Natural killer cell treated with Interleukin-12 subunit alpha and Interleukin-12 subunit beta and Interleukin-15 and Interleukin-18, amount 100 ng/mL, for 72 hours (primary cell): ENCODE data around the gene PRORP. TPM values are rescaled to one million over a fixed set of nuclear protein-coding genes. Genes with fewer than 3 reads are reported as not detected.
A peak's percentile ranks its signal among the peaks of the same experiment; 100 is the strongest.
"Not testable (repeated sequence)": the region's sequence is repeated elsewhere in the genome, so short reads cannot be mapped to it uniquely, and the experiment has no call there.

Source experiments
- ATAC-seq, 2 donors: fragments of 150-1000 bp; cut with Tn5 transposase in 1 of 2; sonication (Bioruptor Pico), chemical (Tn5 transposase) in 1 of 2; 2 replicates each; pipeline ENCODE4 v1.10.0; 2021
- DNase-seq: peaks from one replicate; pipeline ENCODE4 v3.0.0; 2022; ENCODE audit warnings: low spot score
- H3K27ac Mint-ChIP-seq, 2 donors: 1 replicate in 1 of 2; 2 replicates in 1 of 2; pipeline ENCODE4 v1.8.0; 2022; ENCODE audit warnings: mixed read lengths in 2 of 2, mild to moderate bottlenecking in 1 of 2, moderate library complexity in 1 of 2
- H3K27me3 Mint-ChIP-seq, 2 donors: 1 replicate in 1 of 2; 2 replicates in 1 of 2; pipeline ENCODE4 v1.8.0; 2022; ENCODE audit warnings: mixed read lengths in 2 of 2
- H3K36me3 Mint-ChIP-seq: one replicate; pipeline ENCODE4 v1.8.0; 2022; ENCODE audit warnings: mixed read lengths
- H3K4me1 Mint-ChIP-seq, 2 donors: 1 replicate in 1 of 2; 2 replicates in 1 of 2; pipeline ENCODE4 v1.8.0; 2022; ENCODE audit warnings: low read depth in 2 of 2, mixed read lengths in 2 of 2, mild to moderate bottlenecking in 1 of 2
- H3K4me3 Mint-ChIP-seq: one replicate; pipeline ENCODE4 v1.8.0; 2022; ENCODE audit warnings: mixed read lengths
- H3K9me3 Mint-ChIP-seq: 2 replicates; pipeline ENCODE4 v1.8.0; 2022; ENCODE audit warnings: mixed read lengths
- total RNA-seq, 2 donors: library from RNA; stranded (reverse); gene quantifications; one replicate each; pipeline ENCODE4 v1.2.3, GENCODE V29; 2022

Gene PRORP
- total RNA-seq, 2 donors from 2014 or later: 45.0 to 60.4 TPM

DNA sequence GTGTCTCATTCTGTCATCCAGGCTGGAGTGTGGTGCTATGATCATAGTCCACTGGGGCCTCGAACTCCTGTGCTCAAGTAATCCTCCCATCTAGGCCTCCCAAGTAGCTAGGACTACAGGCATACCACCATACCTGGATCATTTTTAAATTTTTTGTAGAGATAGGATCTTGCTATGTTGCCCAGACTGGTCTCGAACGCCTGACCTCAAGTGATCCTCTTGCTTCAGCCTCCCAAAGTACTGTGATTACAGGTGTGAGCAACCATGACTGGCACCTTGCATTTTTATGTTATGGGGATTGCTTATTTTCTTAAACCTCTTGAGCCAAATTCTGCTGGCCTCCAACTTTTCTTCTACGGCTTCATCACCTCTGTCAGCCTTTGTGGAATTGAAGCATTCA, 26.9 kb downstream of the PRORP start:
- Mint-ChIP-seq H3K4me1 (peaks cover 23 to 25% of the 10 kb centered on the region in 2 donors), H3K27me3 (no peaks in the 10 kb centered on the region), H3K27ac (no peak overlapping the region), H3K36me3 (peaks cover 7% of the 10 kb centered on the region), H3K9me3 (no peaks in the 10 kb centered on the region), H3K4me3 (no peak overlapping the region)
- no peak for DNase-seq
- no peak for ATAC-seq

DNA sequence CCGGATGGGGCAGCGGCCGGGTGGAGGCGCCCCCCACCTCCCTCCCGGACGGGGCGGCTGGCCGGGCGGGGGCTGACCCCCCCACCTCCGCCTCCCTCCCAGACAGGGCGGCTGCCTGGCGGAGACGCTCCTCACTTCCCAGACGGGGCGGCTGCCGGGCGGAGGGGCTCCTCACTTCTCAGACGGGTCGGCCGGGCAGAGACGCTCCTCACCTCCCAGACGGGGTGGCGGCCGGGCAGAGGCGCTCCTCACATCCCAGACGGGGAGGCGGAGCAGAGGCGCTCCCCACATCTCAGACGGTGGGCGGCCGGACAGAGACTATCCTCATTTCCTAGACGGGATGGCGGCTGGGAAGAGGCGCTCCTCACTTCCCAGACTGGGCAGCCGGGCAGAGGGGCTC, 30.2 kb downstream of the PRORP start:
- not testable (repeated sequence) for ATAC-seq, H3K36me3 Mint-ChIP-seq, H3K27me3 Mint-ChIP-seq, H3K4me3 Mint-ChIP-seq, H3K27ac Mint-ChIP-seq, DNase-seq, H3K9me3 Mint-ChIP-seq
- H3K4me1 Mint-ChIP-seq: peaks cover 31 to 40% of the 10 kb centered on the region in 2 donors

DNA sequence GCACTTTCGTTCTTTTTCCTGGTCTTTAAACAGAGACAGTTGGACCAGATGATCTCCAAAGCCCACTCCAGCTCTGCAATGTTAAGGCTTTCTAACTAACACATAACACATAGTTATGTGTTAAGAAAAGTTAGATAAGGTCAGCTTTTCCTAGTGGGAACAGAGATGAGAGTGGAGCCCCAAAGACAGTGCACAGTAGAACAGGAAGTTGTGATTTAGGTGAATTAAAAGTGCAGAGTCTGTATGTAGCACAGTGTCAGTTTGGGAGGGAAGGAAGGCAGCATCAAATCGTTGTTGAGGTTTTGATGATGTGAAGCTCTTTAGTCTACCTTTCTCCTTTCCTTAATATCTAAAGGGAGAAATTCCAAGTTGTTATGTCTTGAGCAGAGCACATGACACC, 31.7 kb downstream of the PRORP start:
- Mint-ChIP-seq H3K4me3 (peak overlapping the region; percentile 67), H3K9me3 (peaks cover 4% of the 10 kb centered on the region), H3K36me3 (peaks cover 10% of the 10 kb centered on the region), H3K27me3 (no peaks in the 10 kb centered on the region), H3K4me1 (peaks cover 39 to 46% of the 10 kb centered on the region in 2 donors), H3K27ac (peak overlapping the region; percentile 84 to 94)
- ATAC-seq: peak in 1 of 2 donors; percentile 54
- DNase-seq: no peak

DNA sequence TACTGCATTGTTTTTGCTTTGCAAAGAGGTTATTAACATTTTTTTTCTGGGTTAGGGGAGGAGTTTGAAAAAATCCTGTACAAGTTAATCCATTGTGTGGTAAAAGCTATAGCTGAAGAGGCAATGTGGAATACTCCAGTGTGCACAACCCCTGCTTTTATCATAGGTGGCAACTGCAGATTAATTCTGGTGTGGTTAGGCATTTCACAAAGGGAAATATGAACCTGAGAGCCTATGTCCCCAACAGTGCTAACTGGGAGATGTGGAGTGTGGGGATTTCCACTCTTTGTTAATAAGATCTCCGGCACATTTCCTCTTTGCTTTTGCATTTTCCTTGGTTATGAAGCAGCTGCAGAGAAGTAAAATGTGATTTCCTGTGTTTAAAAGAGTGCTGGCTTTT, 33.6 kb downstream of the PRORP start:
- H3K4me1 Mint-ChIP-seq: peaks cover 49 to 52% of the 10 kb centered on the region in 2 donors
- peak overlapping the region; percentile 65 for H3K4me3 Mint-ChIP-seq

DNA sequence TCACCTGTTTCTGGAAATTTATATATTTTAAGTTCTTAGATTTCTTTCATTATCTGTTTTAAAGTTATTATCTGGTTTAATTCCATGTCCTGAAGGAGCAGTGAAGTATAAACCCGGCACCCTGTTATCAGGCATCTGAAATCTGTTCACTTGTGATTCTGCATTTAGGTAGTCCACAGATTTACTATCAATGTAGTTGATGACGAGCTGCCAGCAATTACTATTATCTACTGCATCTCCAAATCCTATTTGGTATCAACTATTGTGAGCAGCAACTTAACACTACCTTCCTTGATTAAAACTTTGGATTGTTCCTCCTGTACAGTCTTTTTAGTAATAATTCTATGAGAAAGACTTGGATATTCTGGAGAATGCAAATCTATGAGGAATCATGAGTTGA, 36.1 kb downstream of the PRORP start:
- Mint-ChIP-seq H3K4me1 (peaks cover 58 to 70% of the 10 kb centered on the region in 2 donors), H3K9me3 (peaks cover 4% of the 10 kb centered on the region), H3K27ac (peak overlapping the region; percentile 84 to 94), H3K36me3 (peaks cover 20% of the 10 kb centered on the region), H3K27me3 (no peaks in the 10 kb centered on the region), H3K4me3 (peak overlapping the region; percentile 47)
- no peak for DNase-seq
- ATAC-seq: no peak

More for the DNA sequence above, 33.6 kb downstream of the PRORP start:
- peaks cover 4% of the 10 kb centered on the region for H3K9me3 Mint-ChIP-seq
- DNase-seq (peak; percentile 70), ATAC-seq (peak; percentile 75 to 89)
- H3K36me3 Mint-ChIP-seq: peaks cover 20% of the 10 kb centered on the region
- peak overlapping the region; percentile 84 to 94 for H3K27ac Mint-ChIP-seq
- H3K27me3 Mint-ChIP-seq: no peaks in the 10 kb centered on the region

DNA sequence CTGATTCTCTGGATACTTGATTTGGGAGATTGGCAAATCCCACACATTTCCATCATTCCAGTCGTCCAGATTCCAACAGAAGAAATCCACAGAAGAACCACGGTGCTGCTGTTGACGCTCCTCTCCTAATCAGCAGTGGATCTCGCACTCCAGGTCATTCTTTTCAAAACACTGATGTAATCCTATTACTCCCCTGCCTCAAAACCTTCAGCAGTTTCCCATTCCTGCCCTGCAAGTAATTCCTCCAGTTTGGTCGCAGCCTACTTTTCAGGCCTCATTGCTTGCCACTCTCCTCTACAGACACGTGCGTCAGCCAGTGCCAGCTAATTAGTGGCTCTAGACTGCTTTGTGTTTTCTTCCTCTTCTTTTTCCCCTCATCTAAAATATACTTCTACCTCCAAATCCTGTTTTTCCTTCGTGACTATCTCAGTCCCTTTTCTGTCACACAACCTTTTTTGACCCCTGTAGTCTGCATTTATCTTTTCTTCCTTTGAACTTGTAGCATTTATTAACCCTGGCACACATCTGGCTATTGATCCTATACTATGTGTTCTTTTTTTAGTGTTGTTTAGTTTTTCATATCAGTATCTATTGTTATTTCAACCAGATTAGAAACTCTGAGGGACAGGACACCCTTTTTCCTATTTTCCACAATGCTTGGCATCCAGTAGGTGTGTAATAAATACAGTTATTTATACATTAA, 36.8 kb downstream of the PRORP start:
- peak overlapping the region; percentile 84 to 94 for H3K27ac Mint-ChIP-seq
- H3K9me3 Mint-ChIP-seq: peaks cover 4% of the 10 kb centered on the region
- ATAC-seq: no peak
- H3K36me3 Mint-ChIP-seq: peaks cover 20% of the 10 kb centered on the region
- no peaks in the 10 kb centered on the region for H3K27me3 Mint-ChIP-seq
- H3K4me3 Mint-ChIP-seq: peak overlapping the region; percentile 82
- peaks cover 59 to 73% of the 10 kb centered on the region in 2 donors for H3K4me1 Mint-ChIP-seq
- DNase-seq: no peak

DNA sequence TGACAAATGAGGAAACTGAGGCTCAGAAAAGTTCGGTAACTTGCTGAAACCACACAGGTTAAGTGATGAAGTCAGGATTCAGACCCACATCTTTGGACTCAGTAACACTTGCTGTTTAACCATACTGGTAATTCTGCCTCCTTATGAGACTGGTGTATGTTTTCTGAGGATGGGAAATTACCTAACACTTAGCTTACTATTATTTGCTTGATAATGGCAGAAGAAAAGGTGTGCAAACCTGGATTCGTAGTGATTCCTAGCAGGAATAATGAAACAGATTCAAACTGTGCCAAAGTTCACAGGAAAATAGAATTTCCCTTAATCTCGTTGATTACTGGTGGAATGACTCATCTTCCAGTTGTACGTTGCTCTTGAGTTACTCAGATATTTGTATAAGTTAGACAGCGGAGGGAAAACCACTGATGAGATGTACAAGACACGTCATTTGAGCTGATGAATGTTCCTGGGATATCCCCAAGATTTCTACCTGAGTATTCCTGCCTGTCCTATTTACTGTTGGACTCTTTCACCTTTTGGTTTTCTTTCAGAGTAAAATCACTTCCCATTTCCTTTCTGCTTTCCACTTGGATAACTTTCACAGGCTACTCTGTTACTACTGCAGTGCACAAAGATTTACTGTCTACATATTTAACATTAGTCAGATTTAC, 37.5 kb downstream of the PRORP start:
- no peaks in the 10 kb centered on the region for H3K27me3 Mint-ChIP-seq
- peak overlapping the region; percentile 84 to 94 for H3K27ac Mint-ChIP-seq
- H3K9me3 Mint-ChIP-seq: peaks cover 4% of the 10 kb centered on the region
- peaks cover 53 to 70% of the 10 kb centered on the region in 2 donors for H3K4me1 Mint-ChIP-seq
- peaks cover 20% of the 10 kb centered on the region for H3K36me3 Mint-ChIP-seq
- peak overlapping the region; percentile 82 for H3K4me3 Mint-ChIP-seq
- peak; percentile 77 to 84 for ATAC-seq
- DNase-seq: no peak

DNA sequence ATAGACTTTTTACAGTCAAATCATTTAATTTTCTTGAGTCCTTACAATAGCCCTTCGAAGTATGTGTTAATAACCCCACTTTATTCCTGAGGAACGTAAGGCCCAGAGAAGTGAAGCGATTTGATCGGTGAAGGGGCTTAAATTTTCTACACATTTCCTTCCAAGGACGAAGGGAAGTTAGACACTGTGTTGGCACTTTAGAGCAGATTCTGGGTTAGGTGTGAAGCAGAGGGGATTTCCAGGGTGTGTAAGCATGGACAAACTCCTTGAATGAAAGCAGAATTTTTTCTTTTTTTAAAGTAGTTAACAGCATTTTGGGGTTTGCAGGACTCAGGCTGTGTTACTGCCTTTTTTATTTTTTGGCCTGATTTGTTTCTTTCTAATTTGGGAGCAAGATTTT, 38.9 kb downstream of the PRORP start:
- H3K4me1 Mint-ChIP-seq: peaks cover 47 to 64% of the 10 kb centered on the region in 2 donors
- H3K4me3 Mint-ChIP-seq: peak overlapping the region; percentile 82
- H3K36me3 Mint-ChIP-seq: peaks cover 20% of the 10 kb centered on the region
- H3K27ac Mint-ChIP-seq: peak overlapping the region; percentile 84 to 94
- peak; percentile 87 for DNase-seq
- H3K9me3 Mint-ChIP-seq: peaks cover 4% of the 10 kb centered on the region
- peak; percentile 91 for ATAC-seq
- no peaks in the 10 kb centered on the region for H3K27me3 Mint-ChIP-seq

DNA sequence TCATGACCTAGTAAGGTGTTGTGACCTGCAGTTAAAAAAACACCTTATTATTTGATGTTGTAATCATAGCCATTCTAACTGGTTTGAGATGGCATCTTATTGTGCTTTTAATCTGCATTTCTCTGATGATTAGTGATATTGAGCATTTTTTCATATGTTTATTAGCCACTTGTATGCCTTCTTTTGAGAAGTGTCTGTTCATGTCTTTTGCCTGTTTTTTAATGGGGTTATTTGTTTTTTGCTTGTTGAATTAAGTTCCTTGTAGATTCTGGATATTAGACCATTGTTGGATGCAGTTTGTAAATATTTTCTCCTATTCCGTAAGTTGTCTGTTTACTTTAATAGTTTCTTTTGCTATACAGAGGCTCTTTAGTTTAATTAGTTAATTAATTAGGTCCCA, 41.0 kb downstream of the PRORP start:
- Mint-ChIP-seq H3K4me3 (peak overlapping the region; percentile 1), H3K27me3 (no peaks in the 10 kb centered on the region), H3K36me3 (peaks cover 19% of the 10 kb centered on the region), H3K9me3 (no peaks in the 10 kb centered on the region), H3K4me1 (peaks cover 41 to 54% of the 10 kb centered on the region in 2 donors), H3K27ac (peak overlapping the region in 1 of 2 donors; percentile 45)
- ATAC-seq: no peak
- no peak for DNase-seq

DNA sequence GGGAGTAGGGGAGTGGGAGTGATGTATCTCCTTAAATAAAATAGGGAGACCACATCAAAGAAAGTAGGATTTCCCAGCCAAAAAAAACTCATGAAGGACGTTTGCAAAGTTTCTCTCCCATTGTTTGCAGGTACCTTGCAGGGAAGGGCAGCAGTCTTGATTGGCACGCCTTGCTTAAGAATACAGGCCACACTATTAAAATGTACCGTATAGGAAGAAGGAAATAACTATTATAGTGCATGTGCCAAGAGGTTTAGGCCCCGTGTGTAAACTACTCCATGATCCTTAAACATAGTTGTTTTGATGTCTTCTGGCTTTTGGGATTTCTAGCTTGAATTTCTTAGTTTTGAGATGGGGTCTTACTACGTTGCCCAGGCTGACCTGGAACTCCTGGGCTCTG, 42.5 kb downstream of the PRORP start:
- H3K36me3 Mint-ChIP-seq: peaks cover 16% of the 10 kb centered on the region
- DNase-seq (no peak), ATAC-seq (no peak)
- H3K9me3 Mint-ChIP-seq: no peaks in the 10 kb centered on the region
- no peaks in the 10 kb centered on the region for H3K27me3 Mint-ChIP-seq
- peak overlapping the region in 1 of 2 donors; percentile 72 for H3K27ac Mint-ChIP-seq
- H3K4me1 Mint-ChIP-seq: peaks cover 36 to 40% of the 10 kb centered on the region in 2 donors
- H3K4me3 Mint-ChIP-seq: no peak overlapping the region

DNA sequence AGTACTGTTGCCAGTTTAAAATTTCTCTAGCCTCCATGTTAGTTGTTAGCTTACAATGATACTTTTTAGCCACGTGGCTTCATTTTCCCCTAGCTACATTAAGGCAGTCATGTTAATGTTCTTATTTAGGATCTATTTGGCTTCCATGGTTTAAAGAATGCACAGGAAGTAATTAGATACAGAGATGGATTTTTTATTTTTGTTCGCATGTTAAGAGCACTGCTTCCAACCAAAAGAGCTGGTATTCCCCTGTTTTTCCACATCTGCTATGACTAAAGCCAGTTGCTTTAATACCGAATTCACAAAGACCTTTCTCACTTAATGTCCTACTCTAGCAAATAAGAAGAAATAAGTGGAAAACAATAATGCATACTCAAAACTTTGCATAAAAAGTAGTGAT, 45.1 kb downstream of the PRORP start:
- DNase-seq: no peak
- ATAC-seq: no peak
- H3K27ac Mint-ChIP-seq: no peak overlapping the region
- no peak overlapping the region for H3K4me3 Mint-ChIP-seq
- H3K9me3 Mint-ChIP-seq: no peaks in the 10 kb centered on the region
- H3K36me3 Mint-ChIP-seq: peaks cover 17% of the 10 kb centered on the region
- H3K4me1 Mint-ChIP-seq: peaks cover 15 to 26% of the 10 kb centered on the region in 2 donors
- H3K27me3 Mint-ChIP-seq: no peaks in the 10 kb centered on the region

Other genes starting within 250 kb of the PRORP start
- 10 to 100 TPM; 88.3 to 93.6 TPM for gene BAZ1A, start 247.2 kb upstream of the PRORP start, total RNA-seq
- gene SRP54, start 139.6 kb upstream of the PRORP start, total RNA-seq: 10 to 100 TPM; 66.1 to 84.8 TPM
- gene FAM177A1, start 76.3 kb upstream of the PRORP start, total RNA-seq: 10 to 100 TPM; 50.0 to 52.0 TPM
- 10 to 100 TPM; 64.3 to 91.5 TPM for gene PPP2R3C, start 562 bp upstream of the PRORP start, total RNA-seq
- 100 to 1,000 TPM; 464 to 704 TPM for gene PSMA6, start 169.8 kb downstream of the PRORP start, total RNA-seq